IMR-90 (cell line): ENCODE data around the gene CCDC116. TPM values are rescaled to one million over a fixed set of nuclear protein-coding genes. Genes with fewer than 3 reads are reported as not detected.

Experiments used
- ATAC-seq: fragments of 200-7000 bp; cut with Tn5 transposase; 2 replicates; pipeline ENCODE4 v1.9.1; 2020; ENCODE audit warnings: low read depth, mild to moderate bottlenecking, moderate library complexity
- BruUV-seq: library from RNA; stranded (reverse); fragments of 400-500 nt; replicated peaks from 2 replicates; lab custom pipeline; 2021; lab: Mats Ljungman, UMichigan
- CTCF ChIA-PET: fragments of 300-600 bp; formaldehyde crosslinking; extraction: SDS; loops from one replicate; lab custom pipeline; 2021; ENCODE audit warnings: antibody characterized with exemption; lab: Yijun Ruan, JAX
- POLR2A ChIA-PET: fragments of 300-600 bp; sonication (Branson Sonifier 250); formaldehyde crosslinking; loops from one replicate; lab custom pipeline; 2022; ENCODE audit warnings: antibody characterized with exemption; ENCODE audit not compliant: unreplicated experiment; lab: Charles Lee
- DNase-seq: peaks from one replicate; pipeline ENCODE4 v3.0.0; 2013
- H2AFZ ChIP-seq: replicated peaks from 2 replicates; pipeline ENCODE3; 2013; ENCODE audit warnings: low read length, mild to moderate bottlenecking; ENCODE audit not compliant: poor library complexity
- H2AK5ac ChIP-seq: 2 replicates; pipeline ENCODE4 v1.6.1; 2013; ENCODE audit warnings: low read depth, low read length, inconsistent platforms
- H2AK9ac ChIP-seq: replicated peaks from 2 replicates; pipeline ENCODE3; 2013; ENCODE audit warnings: mild to moderate bottlenecking, low read depth, low read length, moderate library complexity; ENCODE audit not compliant: poor library complexity
- H2BK120ac ChIP-seq: 2 replicates; pipeline ENCODE4 v1.6.1; 2013; ENCODE audit warnings: low read depth, low read length, inconsistent platforms
- H2BK15ac ChIP-seq: 3 replicates; pipeline ENCODE4 v1.6.1; 2013; ENCODE audit warnings: low read depth, low read length, inconsistent platforms
- H2BK20ac ChIP-seq: 2 replicates; pipeline ENCODE4 v1.6.1; 2013; ENCODE audit warnings: low read depth, mild to moderate bottlenecking, inconsistent platforms, low read length, moderate library complexity
- H2BK5ac ChIP-seq: 2 replicates; pipeline ENCODE4 v1.6.1; 2013; ENCODE audit warnings: mild to moderate bottlenecking, low read depth, low read length, inconsistent platforms; ENCODE audit not compliant: poor library complexity, severe bottlenecking
- H3K14ac ChIP-seq: replicated peaks from 2 replicates; pipeline ENCODE4 v1.6.1; 2013; ENCODE audit warnings: low read depth, low read length, inconsistent platforms
- H3K18ac ChIP-seq: 2 replicates; pipeline ENCODE4 v1.6.1; 2013; ENCODE audit warnings: low read depth, low read length, control low read depth
- H3K23ac ChIP-seq: 2 replicates; pipeline ENCODE4 v1.6.1; 2013; ENCODE audit warnings: low read depth, low read length, inconsistent platforms
- H3K27ac ChIP-seq: 2 replicates; pipeline ENCODE4 v1.5.1; 2013; ENCODE audit warnings: mild to moderate bottlenecking, control low read depth, low read length; ENCODE audit not compliant: insufficient read depth
- H3K27me3 ChIP-seq: 2 replicates; pipeline ENCODE4 v1.6.1; 2013; ENCODE audit warnings: low read length; ENCODE audit not compliant: control insufficient read depth, insufficient read depth
- H3K36me3 ChIP-seq: 2 replicates; pipeline ENCODE4 v1.6.1; 2013; ENCODE audit warnings: low read length, mixed read lengths; ENCODE audit not compliant: control insufficient read depth, insufficient read depth
- H3K4ac ChIP-seq: 2 replicates; pipeline ENCODE4 v1.6.1; 2013; ENCODE audit warnings: low read depth, low read length, inconsistent platforms
- H3K4me1 ChIP-seq: 2 replicates; pipeline ENCODE4 v1.6.1; 2013; ENCODE audit warnings: low read length, mixed read lengths; ENCODE audit not compliant: control insufficient read depth, insufficient read depth
- H3K4me2 ChIP-seq: 2 replicates; pipeline ENCODE4 v1.6.1; 2013; ENCODE audit warnings: low read depth, mild to moderate bottlenecking, control low read depth, low read length, moderate library complexity
- H3K4me3 ChIP-seq: 2 replicates; pipeline ENCODE4 v1.5.1; 2013; ENCODE audit warnings: low read depth, mild to moderate bottlenecking, control low read depth, low read length, moderate library complexity; ENCODE audit not compliant: insufficient read depth
- H3K56ac ChIP-seq: 2 replicates; pipeline ENCODE4 v1.6.1; 2013; ENCODE audit warnings: low read length, inconsistent platforms; ENCODE audit not compliant: insufficient read depth; ENCODE audit errors: extremely low read depth
- H3K79me1 ChIP-seq, 2 experiments: 2 replicates each; pipeline ENCODE4 v1.6.1; 2013; ENCODE audit warnings: low read length in 2 of 2, inconsistent platforms in 1 of 2, low read depth in 1 of 2
- H3K9ac ChIP-seq: 2 replicates; pipeline ENCODE4 v1.6.1; 2013; ENCODE audit warnings: low read depth, low read length, control low read depth
- H3K9me1 ChIP-seq: 2 replicates; pipeline ENCODE4 v1.6.1; 2013; ENCODE audit warnings: low read length, inconsistent platforms; ENCODE audit not compliant: insufficient read depth
- H3K9me3 ChIP-seq: 2 replicates; pipeline ENCODE4 v1.6.1; 2013; ENCODE audit warnings: low read length; ENCODE audit not compliant: control insufficient read depth, insufficient read depth
- H4K20me1 ChIP-seq: 2 replicates; pipeline ENCODE4 v1.6.1; 2013; ENCODE audit warnings: low read length, inconsistent platforms; ENCODE audit not compliant: insufficient read depth
- H4K5ac ChIP-seq: 2 replicates; pipeline ENCODE4 v1.6.1; 2013; ENCODE audit warnings: mild to moderate bottlenecking, low read depth, low read length, control low read depth
- H4K8ac ChIP-seq, 2 experiments: 2 replicates each; pipeline ENCODE4 v1.6.1; 2013; ENCODE audit warnings: low read depth in 2 of 2, low read length in 2 of 2, control low read depth in 1 of 2, inconsistent platforms in 1 of 2
- H4K91ac ChIP-seq: 2 replicates; pipeline ENCODE4 v1.6.1; 2013; ENCODE audit warnings: low read depth, low read length, inconsistent platforms; ENCODE audit not compliant: insufficient read depth
- BHLHE40 ChIP-seq: fragments of 150-350 bp; IDR thresholded peaks from 2 replicates; pipeline ENCODE4 v1.6.1; 2016; ENCODE audit warnings: mild to moderate bottlenecking, low read depth, low read length
- CEBPB ChIP-seq: IDR thresholded peaks from 2 replicates; pipeline ENCODE4 v1.6.1; 2012; ENCODE audit warnings: low read depth, low read length, improper control_type of control experiment
- CHD1 ChIP-seq: IDR thresholded peaks from 2 replicates; pipeline ENCODE4 v1.6.1; 2012; ENCODE audit warnings: low read depth, low read length, improper control_type of control experiment
- FOS ChIP-seq: fragments of 150-350 bp; IDR thresholded peaks from 2 replicates; pipeline ENCODE4 v1.6.1; 2016; ENCODE audit warnings: low read depth, low read length
- MAZ ChIP-seq: IDR thresholded peaks from 2 replicates; pipeline ENCODE4 v1.6.1; 2012; ENCODE audit warnings: low read depth, mild to moderate bottlenecking, low read length, improper control_type of control experiment, moderate library complexity, borderline replicate concordance
- MXI1 ChIP-seq: IDR thresholded peaks from 2 replicates; pipeline ENCODE4 v1.6.1; 2012; ENCODE audit warnings: low read depth, mild to moderate bottlenecking, low read length, moderate library complexity, borderline replicate concordance
- NFE2L2 ChIP-seq: fragments of 150-350 bp; IDR thresholded peaks from 2 replicates; pipeline ENCODE4 v1.6.1; 2016; ENCODE audit warnings: low read depth, mild to moderate bottlenecking, low read length
- RCOR1 ChIP-seq: IDR thresholded peaks from 2 replicates; pipeline ENCODE4 v1.6.1; 2012; ENCODE audit warnings: mild to moderate bottlenecking, low read length, improper control_type of control experiment; ENCODE audit not compliant: insufficient replicate concordance
- SMC3 ChIP-seq: fragments of 150-350 bp; IDR thresholded peaks from 2 replicates; pipeline ENCODE4 v1.6.1; 2016; ENCODE audit warnings: low read depth, mild to moderate bottlenecking, antibody characterized with exemption, low read length, moderate library complexity
- WGBS, 2 experiments: methylation state at CpG; one replicate each; pipeline versions ENCODE4 v1.1.5 to v1.1.7; 2013; ENCODE audit warnings: missing lambda C conversion rate in 2 of 2; ENCODE audit not compliant: insufficient read length in 1 of 2; ENCODE audit errors: extremely low coverage in 2 of 2; 5-methylcytosine and 5-hydroxymethylcytosine counted together
- dilution Hi-C: fragments of 300-500 bp; cut with HindIII; formaldehyde crosslinking; loops from one replicate; pipeline ENCODE4 v1.14.3; 2018; ENCODE audit warnings: low sequenced_read_pairs; ENCODE audit not compliant: unreplicated experiment
- in situ Hi-C: fragments of 300-500 bp; cut with MboI; formaldehyde crosslinking; loops from 3 replicates; pipeline ENCODE4 v1.14.3; 2019; ENCODE audit warnings: low sequenced_read_pairs, inconsistent platforms, mixed read lengths
- intact Hi-C: fragments of 100-400 bp; cut with micrococcal nuclease; formaldehyde crosslinking; loops from 2 replicates; pipeline ENCODE4 v1.10.0; 2022
- polyA plus RNA-seq, 3 experiments: library from polyadenylated mRNA; depleted of rRNA; stranded (reverse); fragments of >200 nt; gene quantifications; 2 replicates each; pipeline ENCODE4 v1.2.3, GENCODE V29; 2012; ENCODE audit warnings: low replicate concordance in 1 of 3
- total RNA-seq: library from RNA; depleted of rRNA; stranded (reverse); fragments of >200 nt; gene quantifications from 2 replicates; pipeline ENCODE4 v1.2.3, GENCODE V29; 2012
- TF ChIP-seq, protein P1 (sequence below): conservative IDR thresholded peaks from 2 replicates; pipeline ENCODE4 v1.5.1; 2012; ENCODE audit warnings: mild to moderate bottlenecking, low read depth, low read length, improper control_type of control experiment
- TF ChIP-seq, protein P2 (sequence below): fragments of 150-350 bp; IDR thresholded peaks from 2 replicates; pipeline ENCODE4 v1.6.1; 2016; ENCODE audit warnings: low read depth, mild to moderate bottlenecking, low read length, moderate library complexity, borderline replicate concordance

CCDC116 gene
- total and polyA plus RNA-seq, 2 of the 4 experiments (the other 2 are of a cell fraction), result under 0.01 to 0.27 TPM

GRCh38 chr22:21624880-21625791 is 7.4 kb upstream of the CCDC116 start (continued):
- no peak for TF ChIP-seq MAZ
- TF ChIP-seq NFE2L2, result no peak

DNA sequence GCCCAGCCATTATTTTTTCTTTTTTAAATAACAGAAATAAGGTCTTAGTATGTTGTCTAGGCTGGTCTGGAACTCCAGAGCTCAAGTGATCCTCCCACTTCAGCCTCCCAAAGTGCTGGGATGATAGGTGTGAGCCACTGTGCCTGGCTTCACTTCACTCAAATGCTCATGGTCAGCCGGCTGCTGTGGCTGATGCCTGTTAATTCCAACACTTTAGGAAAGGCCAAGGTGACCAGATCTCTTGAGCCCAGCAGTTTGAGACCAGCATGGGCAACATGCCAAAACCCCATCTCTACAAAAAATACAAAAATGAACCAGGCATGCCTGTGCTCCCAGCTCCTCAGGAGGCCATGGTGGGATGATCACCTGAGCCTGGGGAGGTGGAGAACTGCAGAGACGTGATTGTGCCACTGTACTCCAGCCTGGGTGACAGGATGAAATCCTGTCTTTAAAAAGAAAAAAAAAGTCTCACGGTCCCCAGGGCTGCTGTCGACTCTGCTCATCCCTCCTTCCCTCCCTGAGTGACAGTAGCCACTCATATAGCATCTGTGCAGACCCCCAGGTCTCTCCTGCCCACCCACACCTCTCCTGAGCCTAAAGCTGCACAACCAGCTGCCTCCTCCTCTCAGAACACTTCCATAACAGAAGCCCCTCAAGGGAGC is 6.4 kb upstream of the CCDC116 start:
- CTCF ChIA-PET, result no interaction called here
- Histone ChIP-seq H3K14ac (no peak overlapping the region), H2BK120ac (no peak overlapping the region), H3K9me3 (no peaks in the 10 kb centered on the region), H2BK20ac (no peak overlapping the region), H3K9ac (no peak overlapping the region), H3K56ac (no peak overlapping the region), H2AK9ac (no peak overlapping the region), H3K27ac (no peak overlapping the region), H2BK15ac (no peak overlapping the region), H3K4me3 (no peak overlapping the region), H2AFZ (no peak overlapping the region), H3K9me1 (peaks cover 7% of the 10 kb centered on the region; the same call in 1 of the 2 replicates), H3K4me2 (no peak overlapping the region), H3K4me1 (peaks cover 7% of the 10 kb centered on the region), H4K20me1 (peaks cover 61% of the 10 kb centered on the region), H3K18ac (no peak overlapping the region), H3K27me3 (no peaks in the 10 kb centered on the region), H4K5ac (no peak overlapping the region), H4K91ac (no peak overlapping the region), H2AK5ac (no peak overlapping the region), H3K23ac (no peak overlapping the region), H2BK5ac (no peak overlapping the region), H3K36me3 (peaks cover 20% of the 10 kb centered on the region), H3K4ac (no peak overlapping the region), H4K8ac (no peak overlapping the region), H3K79me1 (peaks cover 21 to 79% of the 10 kb centered on the region in 2 experiments)
- no peak for DNase-seq
- POLR2A ChIA-PET, result no interaction called here
- no peak for ATAC-seq
- intact Hi-C loops, result no loop called here
- in situ Hi-C loops, result no loop called here
- no TSS peak for BruUV-seq
- WGBS, 2 experiments, result 67% methylated on average over 1 of the region's 4 CpGs; no CpG with 5 or more reads in 1 of the 2 experiments
- dilution Hi-C loops, result no loop called here
- TF ChIP-seq CEBPB (no peak), NFE2L2 (no peak), MAZ (no peak), CHD1 (no peak), RCOR1 (no peak), FOS (no peak), MXI1 (no peak), BHLHE40 (no peak), SMC3 (no peak)
- TF ChIP-seq, protein P1, sequence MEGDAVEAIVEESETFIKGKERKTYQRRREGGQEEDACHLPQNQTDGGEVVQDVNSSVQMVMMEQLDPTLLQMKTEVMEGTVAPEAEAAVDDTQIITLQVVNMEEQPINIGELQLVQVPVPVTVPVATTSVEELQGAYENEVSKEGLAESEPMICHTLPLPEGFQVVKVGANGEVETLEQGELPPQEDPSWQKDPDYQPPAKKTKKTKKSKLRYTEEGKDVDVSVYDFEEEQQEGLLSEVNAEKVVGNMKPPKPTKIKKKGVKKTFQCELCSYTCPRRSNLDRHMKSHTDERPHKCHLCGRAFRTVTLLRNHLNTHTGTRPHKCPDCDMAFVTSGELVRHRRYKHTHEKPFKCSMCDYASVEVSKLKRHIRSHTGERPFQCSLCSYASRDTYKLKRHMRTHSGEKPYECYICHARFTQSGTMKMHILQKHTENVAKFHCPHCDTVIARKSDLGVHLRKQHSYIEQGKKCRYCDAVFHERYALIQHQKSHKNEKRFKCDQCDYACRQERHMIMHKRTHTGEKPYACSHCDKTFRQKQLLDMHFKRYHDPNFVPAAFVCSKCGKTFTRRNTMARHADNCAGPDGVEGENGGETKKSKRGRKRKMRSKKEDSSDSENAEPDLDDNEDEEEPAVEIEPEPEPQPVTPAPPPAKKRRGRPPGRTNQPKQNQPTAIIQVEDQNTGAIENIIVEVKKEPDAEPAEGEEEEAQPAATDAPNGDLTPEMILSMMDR, result no peak
- TF ChIP-seq, protein P2, sequence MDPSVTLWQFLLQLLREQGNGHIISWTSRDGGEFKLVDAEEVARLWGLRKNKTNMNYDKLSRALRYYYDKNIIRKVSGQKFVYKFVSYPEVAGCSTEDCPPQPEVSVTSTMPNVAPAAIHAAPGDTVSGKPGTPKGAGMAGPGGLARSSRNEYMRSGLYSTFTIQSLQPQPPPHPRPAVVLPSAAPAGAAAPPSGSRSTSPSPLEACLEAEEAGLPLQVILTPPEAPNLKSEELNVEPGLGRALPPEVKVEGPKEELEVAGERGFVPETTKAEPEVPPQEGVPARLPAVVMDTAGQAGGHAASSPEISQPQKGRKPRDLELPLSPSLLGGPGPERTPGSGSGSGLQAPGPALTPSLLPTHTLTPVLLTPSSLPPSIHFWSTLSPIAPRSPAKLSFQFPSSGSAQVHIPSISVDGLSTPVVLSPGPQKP, result no peak
